Measurements from ENCODE around the gene KCTD13. TPM values are rescaled to one million over a fixed set of nuclear protein-coding genes. Genes with fewer than 3 reads are reported as not detected.
A peak's percentile ranks its signal among the peaks of the same experiment; 100 is the strongest.
"Not testable (repeated sequence)": the region's sequence is repeated elsewhere in the genome, so short reads cannot be mapped to it uniquely, and the experiment has no call there.

KCTD13 gene
- total RNA-seq, 1 donor = 8.2 TPM

DNA sequence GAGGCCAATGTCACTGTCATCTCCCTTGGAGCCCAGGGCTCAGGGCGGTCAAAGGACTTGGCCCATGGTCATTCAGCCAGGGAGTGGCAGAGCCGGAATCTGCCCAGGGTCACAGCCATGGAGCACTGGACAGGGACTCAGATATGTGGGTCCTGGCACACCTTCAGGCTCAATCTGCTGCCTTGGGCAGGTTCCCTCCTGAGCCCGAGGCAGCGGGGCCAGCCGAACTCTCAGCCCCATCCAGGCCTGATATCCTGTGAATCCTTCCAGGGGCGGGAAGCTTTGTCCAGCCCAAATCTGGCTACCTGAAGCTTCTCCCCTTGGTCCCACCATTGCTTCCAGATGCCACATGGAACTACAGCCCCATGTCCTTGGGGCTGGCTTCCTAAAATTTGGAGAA, 50.8 kb downstream of the KCTD13 start:
- no peak overlapping the region for H3K4me3 ChIP-seq (ENCODE audit: low read depth, low read length)
- DNase-seq (ENCODE audit: low read depth) = no peak
- TF ChIP-seq, protein P1, sequence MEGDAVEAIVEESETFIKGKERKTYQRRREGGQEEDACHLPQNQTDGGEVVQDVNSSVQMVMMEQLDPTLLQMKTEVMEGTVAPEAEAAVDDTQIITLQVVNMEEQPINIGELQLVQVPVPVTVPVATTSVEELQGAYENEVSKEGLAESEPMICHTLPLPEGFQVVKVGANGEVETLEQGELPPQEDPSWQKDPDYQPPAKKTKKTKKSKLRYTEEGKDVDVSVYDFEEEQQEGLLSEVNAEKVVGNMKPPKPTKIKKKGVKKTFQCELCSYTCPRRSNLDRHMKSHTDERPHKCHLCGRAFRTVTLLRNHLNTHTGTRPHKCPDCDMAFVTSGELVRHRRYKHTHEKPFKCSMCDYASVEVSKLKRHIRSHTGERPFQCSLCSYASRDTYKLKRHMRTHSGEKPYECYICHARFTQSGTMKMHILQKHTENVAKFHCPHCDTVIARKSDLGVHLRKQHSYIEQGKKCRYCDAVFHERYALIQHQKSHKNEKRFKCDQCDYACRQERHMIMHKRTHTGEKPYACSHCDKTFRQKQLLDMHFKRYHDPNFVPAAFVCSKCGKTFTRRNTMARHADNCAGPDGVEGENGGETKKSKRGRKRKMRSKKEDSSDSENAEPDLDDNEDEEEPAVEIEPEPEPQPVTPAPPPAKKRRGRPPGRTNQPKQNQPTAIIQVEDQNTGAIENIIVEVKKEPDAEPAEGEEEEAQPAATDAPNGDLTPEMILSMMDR (IDR thresholded peaks at IDR 0.05; ENCODE audit: insufficient read depth, low read depth, low read length) = no peak

DNA sequence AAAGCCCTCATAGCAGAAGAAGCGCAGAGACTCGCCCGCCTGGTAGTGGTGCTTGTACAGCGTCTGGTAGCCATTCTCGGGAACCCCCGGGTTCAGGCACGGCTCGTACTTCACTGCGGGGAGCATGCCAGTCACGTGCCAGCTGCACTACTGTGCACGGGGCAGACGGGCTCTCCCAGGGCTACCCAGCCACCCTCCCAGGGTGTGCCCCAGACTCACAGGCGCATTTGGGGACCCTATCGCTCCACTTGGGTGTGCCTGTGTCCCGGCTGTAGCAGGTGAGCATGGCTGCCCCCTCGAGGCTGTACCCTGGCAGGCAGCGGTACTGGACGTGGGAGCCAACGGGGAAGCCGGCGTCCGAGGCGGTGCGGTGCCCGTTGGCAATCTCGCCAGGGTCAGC, 52.7 kb downstream of the KCTD13 start:
- no peak for DNase-seq (ENCODE audit: low read depth)
- TF ChIP-seq, protein P1 (IDR thresholded peaks at IDR 0.05; ENCODE audit: insufficient read depth, low read depth, low read length) = no peak
- H3K4me3 ChIP-seq (ENCODE audit: low read depth, low read length) = no peak overlapping the region

DNA sequence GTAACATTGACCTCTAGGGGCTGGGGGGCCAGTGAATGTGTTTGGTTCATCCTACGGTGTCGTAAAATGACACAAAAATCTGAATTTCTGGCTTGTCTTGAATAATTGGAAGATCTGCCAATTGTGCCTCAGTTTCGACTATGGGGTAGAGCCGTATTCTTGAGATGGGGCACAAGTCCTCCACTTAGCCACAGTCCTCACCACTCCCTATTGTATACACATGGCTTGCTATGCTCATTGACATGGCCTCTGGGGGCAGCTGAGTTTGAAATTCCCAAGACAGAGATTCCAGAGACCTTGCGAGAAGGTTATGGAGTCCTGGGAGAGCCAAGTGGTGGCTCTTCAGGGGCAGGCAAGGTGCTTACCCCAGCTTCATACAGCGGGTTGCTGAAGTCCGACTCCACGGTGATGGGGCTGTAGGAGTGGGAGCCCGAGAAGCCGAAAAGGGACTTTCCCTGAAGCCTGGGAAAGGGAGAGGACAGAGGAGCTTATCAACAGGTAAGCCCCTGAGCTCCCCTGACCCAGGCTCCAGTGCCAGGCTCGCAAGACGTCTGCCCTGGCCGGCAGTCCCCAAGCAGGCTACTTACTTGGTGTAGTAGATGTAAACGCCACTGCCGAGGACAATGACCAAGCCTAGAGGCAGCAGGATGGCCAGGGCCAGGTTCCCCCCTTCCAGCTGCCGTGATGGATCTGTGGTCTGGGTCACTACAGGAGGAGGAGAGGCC, 54.0 kb downstream of the KCTD13 start:
- no peak for DNase-seq (ENCODE audit: low read depth)

DNA sequence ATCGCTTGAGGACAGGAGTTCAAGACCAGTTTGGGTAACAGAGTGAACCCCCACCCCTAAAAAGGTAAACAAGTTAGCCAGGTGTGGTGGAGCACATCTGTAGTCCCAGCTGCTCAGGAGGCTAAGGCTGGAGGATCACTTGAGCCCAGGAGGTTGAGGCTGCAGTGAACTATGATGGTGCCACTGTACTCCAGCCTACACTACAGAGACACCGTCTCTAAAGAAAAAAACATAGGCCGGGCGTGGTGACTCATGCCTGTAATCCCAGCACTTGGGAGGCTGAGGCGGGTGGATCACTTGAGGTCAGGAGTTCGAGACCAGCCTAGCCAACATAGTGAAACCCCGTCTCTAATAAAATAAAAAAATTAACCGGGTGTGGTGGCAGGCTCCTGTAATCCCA, 57.0 kb downstream of the KCTD13 start:
- not testable (repeated sequence) for DNase-seq (ENCODE audit: low read depth); H3K4me3 ChIP-seq (ENCODE audit: low read depth, low read length)

More for the DNA sequence above, 54.0 kb downstream of the KCTD13 start:
- TF ChIP-seq, protein P1 (IDR thresholded peaks at IDR 0.05; ENCODE audit: insufficient read depth, low read depth, low read length) = no peak
- H3K4me3 ChIP-seq (ENCODE audit: low read depth, low read length) = no peak overlapping the region

DNA sequence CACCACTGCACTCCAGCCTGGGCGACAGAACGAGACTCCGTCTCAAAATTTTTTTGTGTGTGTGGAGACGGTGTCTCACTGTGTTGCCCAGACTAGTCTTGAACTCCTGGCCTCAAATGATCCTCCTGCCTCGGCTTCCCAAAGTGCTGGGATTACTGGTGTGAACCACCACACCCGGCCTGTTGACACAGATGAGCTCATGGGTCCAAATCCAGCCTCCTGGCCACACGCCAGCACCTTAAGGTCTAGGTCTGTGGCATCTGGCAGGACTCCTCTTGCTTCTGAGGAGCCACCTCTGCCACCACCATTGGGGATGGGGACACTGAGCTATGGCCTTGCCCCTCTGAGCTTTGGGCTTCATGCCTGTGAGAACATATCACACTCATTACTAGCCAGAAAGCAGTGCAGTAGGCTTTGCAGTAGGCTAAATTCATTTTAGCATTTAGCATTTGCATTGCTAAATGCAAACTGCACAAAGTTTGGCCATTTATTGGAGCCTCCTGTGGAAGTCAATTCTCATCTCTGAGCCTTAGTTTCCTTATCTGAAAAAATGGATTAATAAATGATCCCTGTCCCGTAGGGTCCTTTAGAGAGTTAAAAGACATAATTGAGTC, 57.5 kb downstream of the KCTD13 start:
- TF ChIP-seq, protein P1 (IDR thresholded peaks at IDR 0.05; ENCODE audit: insufficient read depth, low read depth, low read length) = no peak
- DNase-seq (ENCODE audit: low read depth) = no peak
- no peak overlapping the region for H3K4me3 ChIP-seq (ENCODE audit: low read depth, low read length)

DNA sequence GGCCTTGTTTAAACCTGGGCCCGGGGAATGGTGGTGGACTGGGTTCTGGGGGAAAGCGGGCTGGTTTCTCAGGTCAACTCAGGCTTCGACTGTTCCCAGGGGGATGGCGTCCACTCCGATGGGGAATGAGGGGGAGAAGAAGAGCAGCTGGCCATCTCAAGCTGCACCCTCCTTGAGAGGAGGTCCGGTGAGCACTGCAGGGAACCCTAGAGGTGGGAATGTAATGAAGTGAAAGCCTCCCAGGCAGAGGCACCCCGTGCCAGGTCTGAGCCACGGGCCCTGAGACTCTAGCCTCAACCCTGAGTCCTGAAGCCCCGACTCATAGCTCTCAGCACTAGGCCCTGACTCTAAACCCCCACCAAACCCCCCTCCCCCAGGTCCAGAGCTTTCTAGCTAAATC, 61.8 kb downstream of the KCTD13 start:
- TF ChIP-seq, protein P1 (IDR thresholded peaks at IDR 0.05; ENCODE audit: insufficient read depth, low read depth, low read length) = no peak
- no peak for DNase-seq (ENCODE audit: low read depth)

DNA sequence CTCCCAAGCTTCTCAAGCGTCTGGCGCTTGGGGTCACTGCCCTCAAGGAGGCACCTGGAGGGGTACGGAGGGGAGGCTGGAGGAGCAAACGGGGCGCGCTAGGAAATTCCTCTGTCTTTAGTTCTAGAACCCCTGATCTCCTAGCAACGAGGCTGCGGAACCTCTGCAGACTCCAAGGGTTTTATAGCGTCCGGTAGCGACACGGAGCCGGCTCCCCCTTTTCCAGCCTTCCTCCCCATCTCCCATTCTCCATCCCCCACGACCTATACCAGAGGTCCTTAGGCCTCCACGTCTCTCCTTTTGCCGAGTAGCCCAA, 62.4 kb downstream of the KCTD13 start:
- peak overlapping the region; percentile 40 for H3K4me3 ChIP-seq (ENCODE audit: low read depth, low read length)
- TF ChIP-seq, protein P1 (IDR thresholded peaks at IDR 0.05; ENCODE audit: insufficient read depth, low read depth, low read length) = no peak
- DNase-seq (ENCODE audit: low read depth) = no peak

More for the DNA sequence above, 61.8 kb downstream of the KCTD13 start:
- H3K4me3 ChIP-seq (ENCODE audit: low read depth, low read length) = no peak overlapping the region
